Activated CD8-positive, alpha-beta memory T cell treated with anti-CD3 and anti-CD28 coated beads, Interleukin-2, amount 10 ng/mL, durations not matched to agents 7 days and 5 days (primary cell): Measurements from ENCODE around the gene RASSF7. TPM values are rescaled to one million over a fixed set of nuclear protein-coding genes. Genes with fewer than 3 reads are reported as not detected.
"Not testable (repeated sequence)": the region's sequence is repeated elsewhere in the genome, so short reads cannot be mapped to it uniquely, and the experiment has no call there.

ENCODE experiments used
- ATAC-seq: fragments of 150-1000 bp; cut with Tn5 transposase; one replicate; pipeline ENCODE4 v1.10.0; 2021; ENCODE audit warnings: moderate library complexity
- CTCF ChIA-PET: fragments of 350-600 bp; sonication (Branson Sonifier 250); formaldehyde crosslinking; loops from one replicate; lab custom pipeline; 2021; ENCODE audit warnings: antibody characterized with exemption; lab: Charles Lee
- DNase-seq: peaks from one replicate; pipeline ENCODE4 v3.0.0-alpha.2; 2020
- H3K27ac Mint-ChIP-seq: one replicate; pipeline ENCODE4 v1.8.0; 2021; ENCODE audit warnings: mild to moderate bottlenecking, mixed read lengths
- H3K27me3 Mint-ChIP-seq: one replicate; pipeline ENCODE4 v1.8.0; 2021; ENCODE audit warnings: mixed read lengths
- H3K36me3 Mint-ChIP-seq: one replicate; pipeline ENCODE4 v1.8.0; 2021; ENCODE audit warnings: mild to moderate bottlenecking, mixed read lengths
- H3K4me1 Mint-ChIP-seq: one replicate; pipeline ENCODE4 v1.8.0; 2021; ENCODE audit warnings: mixed read lengths
- H3K4me3 Mint-ChIP-seq: one replicate; pipeline ENCODE4 v1.8.0; 2021; ENCODE audit warnings: mild to moderate bottlenecking, moderate library complexity, mixed read lengths
- H3K9me3 Mint-ChIP-seq: one replicate; pipeline ENCODE4 v1.8.0; 2022; ENCODE audit warnings: low read depth, mixed read lengths
- total RNA-seq, 2 experiments: library from RNA; stranded (reverse); gene quantifications; one replicate each; pipeline ENCODE4 v1.2.3, GENCODE V29; 2021

RASSF7 gene
- total RNA-seq, 2 experiments from 2014 or later = 20.8 to 32.1 TPM

DNA sequence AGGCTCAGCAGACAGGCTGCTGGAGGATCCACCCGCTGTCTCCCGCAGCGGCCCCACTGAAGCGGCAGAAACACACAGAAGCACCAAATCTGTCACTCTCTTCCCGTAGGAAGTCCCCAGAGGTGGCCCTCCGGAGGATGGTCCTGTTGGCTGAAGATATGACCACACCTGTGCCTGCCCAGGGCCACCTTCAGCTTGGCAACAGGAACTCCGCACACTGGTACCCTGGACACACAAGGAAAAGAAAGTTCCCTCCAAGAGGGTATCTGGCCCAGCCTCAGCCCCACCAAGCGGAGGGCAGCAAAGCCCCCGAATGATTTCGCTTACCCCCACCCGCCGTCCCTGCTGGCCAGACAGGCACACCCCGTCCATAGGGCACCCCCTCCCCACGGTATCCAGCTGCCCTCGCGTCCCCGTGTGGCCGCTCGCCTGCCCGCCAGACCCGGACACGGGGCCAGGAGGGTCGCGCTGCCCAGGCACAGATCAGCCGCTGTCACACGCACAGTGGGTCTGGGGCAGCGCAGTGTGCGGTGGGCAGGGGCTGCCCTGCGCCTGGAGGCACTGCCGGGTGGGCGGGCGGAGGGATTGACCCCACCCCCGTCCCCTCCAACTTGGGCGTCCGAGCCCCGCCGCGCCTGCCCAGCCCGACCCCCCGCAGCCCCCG is 7.0 kb downstream of the RASSF7 start:
- DNase-seq (peak; percentile 40), ATAC-seq (no peak)
- H3K27me3 Mint-ChIP-seq = no peaks in the 10 kb centered on the region
- peaks cover 5% of the 10 kb centered on the region for H3K36me3 Mint-ChIP-seq
- peak overlapping the region; percentile 46 for H3K27ac Mint-ChIP-seq
- H3K4me3 Mint-ChIP-seq = peak overlapping the region; percentile 80
- H3K9me3 Mint-ChIP-seq = no peaks in the 10 kb centered on the region
- CTCF ChIA-PET = interaction anchor here (1.0 to 2.9 kb wide), 4 partner anchors 13 to 132 kb away, joined by 3 to 14 read pairs (median 4); no protein-coding TSS in a partner anchor
- peaks cover 16% of the 10 kb centered on the region for H3K4me1 Mint-ChIP-seq

DNA sequence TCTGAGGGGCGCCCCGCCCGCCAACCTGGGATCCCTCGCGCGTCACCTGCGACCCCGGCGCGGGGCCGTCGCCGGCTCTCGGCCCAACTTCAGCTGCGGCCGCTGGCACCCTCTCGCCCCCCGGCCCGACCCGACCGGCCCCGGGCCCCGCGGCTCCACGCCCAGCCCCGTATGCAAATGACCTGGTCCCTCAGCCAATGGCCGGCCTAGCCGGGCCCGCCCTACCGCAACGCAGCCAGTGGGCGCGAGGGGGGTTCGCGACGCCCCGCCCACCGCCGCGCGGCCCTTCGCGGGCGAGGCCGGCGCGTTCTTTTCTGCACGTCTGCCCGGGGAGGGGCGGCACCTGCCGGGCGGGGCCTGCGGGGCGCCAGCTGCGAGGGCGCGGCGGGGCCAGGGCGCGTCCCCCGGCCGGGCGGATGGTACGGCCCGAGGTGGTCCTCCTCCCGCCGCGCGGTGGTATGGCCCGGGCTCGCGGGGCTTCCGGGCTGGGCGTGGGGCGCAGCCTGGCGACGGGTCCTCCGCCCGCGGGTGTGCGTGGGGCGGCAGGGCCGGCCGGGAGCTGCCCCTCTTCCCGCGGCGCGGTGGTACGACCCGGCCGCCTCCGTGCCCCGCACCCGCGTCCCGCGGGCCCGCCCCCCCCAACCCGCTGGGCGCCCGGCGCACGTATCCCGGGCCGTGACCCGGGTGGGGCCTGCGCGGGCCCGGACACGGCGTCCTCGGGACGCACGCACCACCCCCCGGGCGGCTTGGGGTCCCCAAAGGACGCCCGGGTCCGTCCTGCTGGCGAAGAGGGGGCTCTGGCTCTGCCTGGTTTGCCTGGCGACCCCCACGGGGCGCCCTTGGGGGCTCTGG is 7.8 kb downstream of the RASSF7 start:
- CTCF ChIA-PET = interaction anchor here (1.0 to 2.9 kb wide), 5 partner anchors 14 to 162 kb away, joined by 3 to 14 read pairs (median 3); no protein-coding TSS in a partner anchor
- peak; percentile 94 for ATAC-seq
- DNase-seq = peak; percentile 96
- Mint-ChIP-seq H3K27ac (peak overlapping the region; percentile 75), H3K9me3 (no peaks in the 10 kb centered on the region), H3K36me3 (peaks cover 4% of the 10 kb centered on the region), H3K4me3 (peak overlapping the region; percentile 80), H3K27me3 (peaks cover 5% of the 10 kb centered on the region), H3K4me1 (peaks cover 16% of the 10 kb centered on the region)

DNA sequence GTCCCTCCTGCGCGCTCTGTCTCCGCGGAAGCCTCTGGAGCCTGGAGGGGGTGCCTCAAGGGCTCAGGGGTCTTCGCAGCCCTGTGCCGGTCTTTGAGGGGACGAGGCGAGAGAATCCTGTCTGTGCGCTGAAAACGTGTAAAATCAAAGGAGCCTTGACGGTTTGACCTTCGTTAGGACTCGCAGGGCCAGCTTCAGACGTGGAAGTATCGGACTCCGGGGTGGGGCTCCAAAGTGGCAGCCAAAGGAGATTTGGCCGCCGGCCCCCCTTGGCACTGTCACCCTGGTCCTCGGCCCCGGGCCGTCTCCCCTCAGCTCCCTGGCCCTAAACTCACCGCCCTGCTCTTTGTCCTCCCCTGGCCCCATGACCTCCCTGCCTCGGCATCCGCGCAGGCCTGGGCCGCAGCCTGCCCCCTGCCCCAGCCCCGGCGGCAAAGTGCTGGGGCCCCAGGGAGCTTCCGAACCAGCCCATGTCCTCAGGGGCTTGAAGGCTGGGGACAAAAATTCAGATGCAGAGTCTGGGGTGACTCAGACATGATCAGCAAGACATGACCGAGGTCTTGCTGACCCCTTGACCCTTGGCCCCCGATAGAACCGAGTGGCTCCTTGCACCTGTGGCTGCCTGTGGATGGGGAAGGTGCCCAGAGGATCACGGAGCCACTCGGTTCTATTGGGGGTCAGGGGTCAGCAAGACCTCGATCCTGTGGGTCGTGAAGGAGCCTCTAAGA is 8.6 kb downstream of the RASSF7 start:
- ATAC-seq (no peak), DNase-seq (no peak)
- Mint-ChIP-seq H3K4me1 (peaks cover 19% of the 10 kb centered on the region), H3K4me3 (peak overlapping the region; percentile 73), H3K9me3 (no peaks in the 10 kb centered on the region), H3K27ac (peak overlapping the region; percentile 75), H3K36me3 (peaks cover 4% of the 10 kb centered on the region), H3K27me3 (peaks cover 11% of the 10 kb centered on the region)
- CTCF ChIA-PET = interaction anchor here (1.0 to 2.9 kb wide), 4 partner anchors 14 to 162 kb away, joined by 3 to 14 read pairs (median 4); no protein-coding TSS in a partner anchor

DNA sequence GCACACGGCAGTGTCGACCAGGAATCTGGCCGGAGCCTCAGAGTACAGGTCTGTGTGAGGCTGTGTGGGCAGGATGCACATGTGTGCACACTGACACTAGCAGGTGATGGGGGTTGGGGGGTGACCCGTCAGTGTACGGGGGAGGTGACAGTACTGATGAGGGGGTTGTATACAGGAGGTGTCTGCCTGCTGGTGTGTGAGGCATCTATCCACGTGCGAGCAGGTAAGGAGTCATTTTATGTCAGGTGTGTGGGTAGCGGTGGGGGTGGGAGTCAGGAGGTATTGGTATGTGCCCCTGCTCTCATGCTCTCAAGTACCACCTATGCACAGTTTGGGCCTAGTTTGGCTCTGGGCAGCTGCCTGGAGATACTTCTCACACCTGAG is 11.0 kb downstream of the RASSF7 start:
- Mint-ChIP-seq H3K4me3 (no peak overlapping the region), H3K27ac (no peak overlapping the region), H3K27me3 (peaks cover 21% of the 10 kb centered on the region), H3K36me3 (peaks cover 4% of the 10 kb centered on the region), H3K4me1 (peaks cover 24% of the 10 kb centered on the region), H3K9me3 (no peaks in the 10 kb centered on the region)
- no peak for ATAC-seq
- no peak for DNase-seq
- CTCF ChIA-PET = no interaction called here

DNA sequence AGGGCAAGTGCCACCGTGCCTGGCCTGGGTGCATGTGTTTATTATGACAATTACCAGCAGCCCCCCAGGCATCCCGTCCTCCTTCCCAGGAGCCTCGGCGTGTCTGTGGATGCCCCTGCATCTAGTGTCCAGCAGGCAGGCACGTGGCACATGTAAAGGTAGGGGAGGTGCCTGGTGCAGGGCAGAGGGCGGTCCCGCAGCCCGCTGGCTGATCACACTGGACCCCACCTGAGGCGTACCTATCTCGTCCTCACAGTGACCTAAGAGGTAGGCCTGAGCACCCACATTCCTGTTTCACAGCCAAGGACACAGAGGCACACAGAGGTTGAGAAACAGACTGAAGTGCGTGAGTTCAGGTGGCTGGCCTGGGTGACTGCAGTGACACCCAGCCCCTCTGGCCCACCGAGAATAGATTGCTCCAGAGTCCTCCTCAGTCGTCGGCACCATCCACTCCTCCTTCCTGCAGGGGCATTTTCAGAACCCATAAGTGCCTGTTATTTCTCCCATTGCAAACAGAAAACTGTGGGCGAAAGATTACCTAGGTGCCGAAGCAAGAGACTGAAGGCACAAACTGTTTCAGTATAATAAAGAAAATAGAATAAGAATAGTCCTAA is 12.5 kb downstream of the RASSF7 start:
- Mint-ChIP-seq H3K9me3 (no peaks in the 10 kb centered on the region), H3K36me3 (peaks cover 7% of the 10 kb centered on the region), H3K4me3 (no peak overlapping the region), H3K4me1 (peaks cover 26% of the 10 kb centered on the region), H3K27ac (no peak overlapping the region), H3K27me3 (peaks cover 21% of the 10 kb centered on the region)
- CTCF ChIA-PET = no interaction called here
- DNase-seq = no peak
- ATAC-seq = no peak

DNA sequence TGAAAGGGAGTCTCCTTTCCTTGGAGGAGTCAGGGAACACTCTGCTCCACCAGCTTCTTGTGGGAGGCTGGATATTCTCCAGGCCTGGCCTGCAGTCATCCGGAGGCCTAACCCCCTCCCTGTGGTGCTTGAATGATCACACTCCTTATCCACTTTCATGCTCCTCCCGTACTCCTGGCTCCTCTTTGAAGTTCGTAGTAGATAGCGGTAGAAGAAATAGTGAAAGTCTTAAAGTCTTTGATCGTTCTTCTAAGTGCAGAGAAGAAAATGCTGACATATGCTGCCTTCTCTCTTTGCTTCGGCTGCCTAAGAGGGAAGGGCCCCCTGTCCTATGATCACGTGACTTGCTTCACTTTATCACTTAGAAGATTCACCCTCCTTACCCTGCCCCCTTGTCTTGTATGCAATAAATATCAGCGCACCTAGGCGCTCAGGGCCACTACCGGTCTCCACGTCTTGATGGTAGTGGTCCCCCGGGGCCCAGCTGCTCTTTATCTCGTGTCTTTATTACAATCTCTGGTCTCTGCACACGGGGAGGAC is 13.3 kb downstream of the RASSF7 start:
- Mint-ChIP-seq H3K4me1 (peaks cover 34% of the 10 kb centered on the region), H3K27me3 (peaks cover 21% of the 10 kb centered on the region), H3K4me3 (peak overlapping the region; percentile 77), H3K27ac (peak overlapping the region; percentile 40)
- not testable (repeated sequence) for H3K36me3 Mint-ChIP-seq, H3K9me3 Mint-ChIP-seq, ATAC-seq, DNase-seq
- CTCF ChIA-PET = interaction anchor here (2.7 kb wide), 1 partner anchor 55 kb away, joined by 7 read pairs; no protein-coding TSS in a partner anchor

DNA sequence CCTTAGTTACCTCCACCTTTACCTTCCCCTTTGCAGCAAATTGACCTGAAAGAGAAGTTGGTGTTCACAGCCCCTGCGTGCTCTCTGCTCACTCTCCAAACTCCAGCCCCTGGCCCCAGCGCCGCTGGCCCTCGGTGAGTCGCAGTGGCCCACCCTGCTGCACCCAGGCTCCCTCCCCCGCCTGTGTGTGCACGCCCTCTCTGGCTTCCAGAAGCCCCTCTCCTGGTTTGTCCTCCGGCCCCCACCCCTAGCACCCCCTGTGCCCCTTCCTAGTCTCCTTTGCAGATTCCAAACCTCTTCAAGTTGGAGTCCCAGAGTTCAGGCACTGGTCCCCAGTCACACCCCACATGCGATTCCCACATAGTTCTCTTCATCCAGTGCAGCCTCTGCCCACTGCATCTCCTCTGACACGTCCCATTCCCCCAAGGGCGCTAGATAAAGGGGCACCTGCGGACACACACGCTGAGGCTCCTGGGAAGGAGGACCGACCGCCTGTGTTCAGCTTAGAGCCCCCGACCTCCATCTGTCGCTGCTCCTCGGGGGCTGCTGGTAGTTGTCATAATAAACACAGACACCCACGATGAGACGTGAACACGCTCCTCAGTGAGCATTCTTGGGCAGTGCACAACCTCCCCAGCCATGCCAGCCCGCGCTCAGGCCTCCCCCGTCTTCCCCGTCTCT is 14.0 kb downstream of the RASSF7 start:
- Mint-ChIP-seq H3K9me3 (no peaks in the 10 kb centered on the region), H3K27ac (peak overlapping the region; percentile 47), H3K36me3 (peaks cover 7% of the 10 kb centered on the region), H3K4me3 (peak overlapping the region; percentile 77), H3K4me1 (peaks cover 41% of the 10 kb centered on the region), H3K27me3 (peaks cover 21% of the 10 kb centered on the region)
- ATAC-seq = no peak
- CTCF ChIA-PET = interaction anchor here (1.5 to 2.7 kb wide), 5 partner anchors 9 to 152 kb away, joined by 4 to 8 read pairs (median 7); partner anchors contain the start of genes DEAF1 and TMEM80
- DNase-seq = no peak

DNA sequence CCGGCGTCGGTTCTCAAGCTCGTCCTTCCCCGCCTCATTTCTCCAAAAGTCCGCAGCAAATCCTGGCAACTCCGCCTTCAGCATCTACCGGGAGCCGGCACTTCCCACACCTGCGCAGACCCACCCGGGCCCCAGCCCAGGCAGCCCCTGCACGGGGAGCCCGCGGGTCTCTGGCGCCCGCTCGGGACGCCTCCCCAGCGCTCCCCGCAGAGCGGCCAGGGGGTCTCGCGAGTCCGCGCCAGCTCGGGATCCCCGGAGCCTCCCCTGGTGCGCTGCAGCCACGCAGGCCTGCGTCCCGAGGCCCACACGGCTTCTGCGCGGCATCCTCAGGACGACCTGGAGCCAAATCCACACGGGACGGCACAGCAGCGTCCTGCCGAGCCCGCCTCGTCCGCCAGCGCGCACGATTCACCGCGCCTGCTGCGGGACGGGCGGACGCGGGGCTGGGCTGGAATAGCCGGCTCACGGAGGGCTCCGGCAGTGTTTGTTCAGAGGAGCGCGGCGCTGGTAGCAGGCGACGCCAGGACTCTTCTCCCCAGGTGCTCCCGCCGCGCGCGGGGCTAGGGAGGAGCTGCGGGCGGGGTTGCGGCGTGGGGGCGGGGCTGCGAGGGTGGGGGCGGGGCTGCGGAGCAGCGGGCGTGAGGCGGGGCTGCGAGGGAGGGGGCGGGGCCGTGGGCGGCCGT is 14.7 kb downstream of the RASSF7 start:
- Mint-ChIP-seq H3K4me1 (peaks cover 45% of the 10 kb centered on the region), H3K4me3 (peak overlapping the region; percentile 77), H3K27me3 (peaks cover 21% of the 10 kb centered on the region), H3K9me3 (no peaks in the 10 kb centered on the region), H3K36me3 (peaks cover 7% of the 10 kb centered on the region), H3K27ac (peak overlapping the region; percentile 47)
- CTCF ChIA-PET = interaction anchor here (0.7 to 2.7 kb wide), 8 partner anchors 9 to 151 kb away, joined by 3 to 12 read pairs (median 6); partner anchors contain the start of genes DEAF1 and TMEM80
- DNase-seq = no peak
- peak; percentile 53 for ATAC-seq

DNA sequence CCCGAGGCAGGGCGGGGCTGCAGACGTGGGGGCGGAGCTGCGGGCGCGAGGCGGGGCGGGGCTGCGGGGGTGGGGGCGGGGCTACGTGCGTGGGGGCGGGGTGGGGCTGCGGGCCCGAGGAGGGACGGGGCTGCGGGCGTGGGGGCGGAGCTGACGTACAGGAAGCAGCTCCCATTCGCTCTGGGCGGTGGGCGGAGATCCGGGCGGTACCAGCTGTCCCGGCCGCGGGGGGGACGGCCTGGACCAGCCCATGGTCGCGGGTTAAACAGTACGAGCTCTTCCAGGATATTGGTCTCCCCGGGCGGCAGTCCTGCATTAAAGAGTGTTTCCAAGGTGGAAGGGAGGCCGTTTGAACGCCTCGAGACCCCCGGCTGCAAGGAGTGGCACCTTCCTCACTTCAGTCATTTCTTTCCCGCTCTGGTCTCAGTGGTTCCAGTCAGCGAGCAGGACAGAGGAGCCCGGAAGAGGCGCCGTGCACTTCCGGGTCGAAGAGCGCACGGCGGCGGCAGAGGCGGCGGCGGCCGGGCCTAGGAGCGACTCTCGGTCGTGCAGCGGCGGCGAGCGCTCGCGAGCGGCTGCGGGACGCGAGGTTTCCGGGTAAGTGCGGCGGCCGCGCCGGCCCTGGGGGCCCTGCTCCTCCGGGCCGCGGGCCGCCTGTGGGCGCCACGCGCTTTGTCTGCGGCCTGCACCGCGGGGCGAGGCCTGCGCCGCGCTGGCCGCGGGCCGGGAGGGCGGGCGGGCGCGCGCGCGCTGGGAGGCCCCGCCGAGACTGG is 15.4 kb downstream of the RASSF7 start, which contains the start of gene PHRF1:
PHRF1 (plus strand) TSS at position 475 of the 773 bp plus-strand sequence. CDS start 5,043 bp downstream, outside the sequence.
- no peaks in the 10 kb centered on the region for H3K9me3 Mint-ChIP-seq
- H3K36me3 Mint-ChIP-seq = peaks cover 8% of the 10 kb centered on the region
- H3K4me3 Mint-ChIP-seq = peak within 1 kb of the TSS; percentile 85
- ATAC-seq (peak; percentile 87), DNase-seq (peak; percentile 96)
- H3K4me1 Mint-ChIP-seq = peaks cover 47% of the 10 kb centered on the region
- CTCF ChIA-PET = interaction anchor here (0.6 to 2.7 kb wide), 9 partner anchors 10 to 151 kb away, joined by 3 to 12 read pairs (median 6); partner anchors contain the start of genes DEAF1 and TMEM80
- H3K27me3 Mint-ChIP-seq = peaks cover 21% of the 10 kb centered on the region
- H3K27ac Mint-ChIP-seq = peak within 1 kb of the TSS; percentile 98

DNA sequence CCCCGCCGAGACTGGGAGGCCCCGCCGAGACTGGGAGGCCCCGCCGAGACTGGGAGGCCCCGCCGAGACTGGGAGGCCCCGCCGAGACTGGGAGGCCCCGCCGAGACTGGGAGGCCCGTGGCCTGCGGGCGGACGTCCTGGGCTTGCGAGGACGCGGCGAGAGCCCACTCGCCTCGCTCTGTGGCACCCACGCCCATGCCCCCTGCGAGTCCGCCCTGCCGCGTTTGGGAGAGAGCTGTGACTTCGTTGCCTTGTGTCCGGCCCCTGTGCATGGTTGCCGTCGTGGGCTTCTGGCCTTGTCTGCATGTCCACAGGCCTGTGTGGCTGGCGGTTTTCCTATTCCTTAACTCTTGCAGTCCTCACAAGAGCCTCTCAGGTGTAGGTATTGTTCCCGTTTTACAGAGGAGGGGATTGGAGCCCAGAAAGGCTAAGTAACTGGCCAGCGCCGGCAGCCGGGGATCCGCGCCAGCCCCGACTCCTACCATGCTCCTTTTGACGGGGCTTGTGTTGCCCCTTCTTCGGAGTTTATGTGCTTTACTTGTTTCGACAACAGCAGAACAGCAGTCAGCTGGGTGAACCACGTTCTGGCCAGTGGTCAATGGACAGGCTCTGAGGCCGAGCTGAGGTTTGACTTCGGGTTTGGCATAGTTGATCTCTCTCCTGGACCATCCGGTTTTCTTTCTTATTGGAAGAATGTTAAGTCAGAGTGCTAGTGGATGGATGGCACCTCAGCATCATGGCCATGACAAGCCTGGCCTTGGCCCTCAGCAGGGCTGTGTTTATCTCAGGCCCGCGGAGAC is 16.2 kb downstream of the RASSF7 start:
- DNase-seq = no peak
- Mint-ChIP-seq H3K27ac (peak overlapping the region; percentile 85), H3K27me3 (peaks cover 21% of the 10 kb centered on the region), H3K4me3 (peak overlapping the region; percentile 85), H3K36me3 (peaks cover 12% of the 10 kb centered on the region), H3K9me3 (no peaks in the 10 kb centered on the region), H3K4me1 (peaks cover 50% of the 10 kb centered on the region)
- CTCF ChIA-PET = interaction anchor here (0.6 to 1.6 kb wide), 5 partner anchors 11 to 171 kb away, joined by 3 to 4 read pairs (median 3); partner anchors contain the start of genes HRAS and LRRC56
- ATAC-seq = no peak
